Liver (tissue), 9 donors: ENCODE data around the gene PCDHA10. TPM values are rescaled to one million over a fixed set of nuclear protein-coding genes. Genes with fewer than 3 reads are reported as not detected.
"Not testable (repeated sequence)": the region's sequence is repeated elsewhere in the genome, so short reads cannot be mapped to it uniquely, and the experiment has no call there.

Source experiments
- DNase-seq: peaks from one replicate; pipeline ENCODE4 v3.0.0-alpha.2; 2017; ENCODE audit warnings: low spot score
- H3K27ac ChIP-seq, 2 donors: one replicate each; pipeline ENCODE4 v1.7.0; 2013; ENCODE audit warnings: inconsistent platforms in 2 of 2, low read length in 2 of 2, control low read depth in 1 of 2, low read depth in 1 of 2, mild to moderate bottlenecking in 1 of 2
- H3K27me3 ChIP-seq, 4 donors: one replicate each; pipeline versions ENCODE4 v1.6.1 to v1.7.0; 2013; ENCODE audit warnings: low read length in 3 of 4, inconsistent platforms in 1 of 4, mild to moderate bottlenecking in 1 of 4, moderate library complexity in 1 of 4; ENCODE audit not compliant: control insufficient read depth in 4 of 4, insufficient read depth in 4 of 4
- H3K36me3 ChIP-seq, 4 donors: one replicate each; pipeline versions ENCODE4 v1.6.1 to v1.7.0; 2013; ENCODE audit warnings: low read length in 3 of 4, mild to moderate bottlenecking in 3 of 4, low read depth in 1 of 4, moderate library complexity in 1 of 4; ENCODE audit not compliant: control insufficient read depth in 4 of 4, insufficient read depth in 3 of 4
- H3K4me1 ChIP-seq, 4 donors: one replicate each; pipeline versions ENCODE4 v1.6.1 to v1.7.0; 2013; ENCODE audit warnings: low read length in 3 of 4, mild to moderate bottlenecking in 3 of 4, moderate library complexity in 1 of 4; ENCODE audit not compliant: control insufficient read depth in 4 of 4, insufficient read depth in 4 of 4
- H3K4me3 ChIP-seq, 3 donors: one replicate each; pipeline versions ENCODE4 v1.6.1 to v1.7.0; 2013; ENCODE audit warnings: low read length in 3 of 3, control low read depth in 1 of 3, low read depth in 1 of 3, mild to moderate bottlenecking in 1 of 3
- H3K9ac ChIP-seq, 2 donors: one replicate each; pipeline ENCODE4 v1.7.0; 2013; ENCODE audit warnings: low read length in 2 of 2, mild to moderate bottlenecking in 2 of 2, moderate library complexity in 2 of 2, control low read depth in 1 of 2, low read depth in 1 of 2
- H3K9me3 ChIP-seq, 4 donors: one replicate each; pipeline versions ENCODE4 v1.6.1 to v1.7.0; 2013; ENCODE audit warnings: low read length in 3 of 4; ENCODE audit not compliant: control insufficient read depth in 4 of 4
- EGR1 ChIP-seq, 2 donors: IDR thresholded peaks; 2 replicates each; pipeline ENCODE4 v1.6.1; 2016 to 2018; ENCODE audit warnings: antibody characterized with exemption in 2 of 2, low read depth in 2 of 2
- NR2F2 ChIP-seq: IDR thresholded peaks from 2 replicates; pipeline ENCODE4 v1.6.1; 2016; ENCODE audit warnings: antibody characterized with exemption
- SP1 ChIP-seq: IDR thresholded peaks from 2 replicates; pipeline ENCODE4 v1.6.1; 2018; ENCODE audit warnings: antibody characterized with exemption, mild to moderate bottlenecking
- WGBS: extraction: QIAGEN DNeasy Blood & Tissue Kit; methylation state at CpG from one replicate; pipeline ENCODE4 v1.1.7; 2013; 5-methylcytosine and 5-hydroxymethylcytosine counted together
- polyA plus RNA-seq, 2 donors: library from polyadenylated mRNA; stranded (reverse) in 1 of 2; unstranded in 1 of 2; fragments of 200-250 nt in 1 of 2; fragments of >200 nt in 1 of 2; fragmentation: Nextera tagmentation in 1 of 2; extraction: Ambion mirVana in 1 of 2; gene quantifications; one replicate each; pipeline versions ENCODE4 v1.2.1 to v1.2.3, GENCODE V29; 2013 to 2015
- total RNA-seq, 2 donors: library from RNA; depleted of rRNA; stranded (reverse); fragments of >200 nt; gene quantifications; one replicate each; pipeline ENCODE4 v1.2.3, GENCODE V29; 2014
- TF ChIP-seq, protein P1 (sequence below): IDR thresholded peaks from 2 replicates; pipeline ENCODE4 v1.6.1; 2016; ENCODE audit warnings: antibody characterized with exemption, mild to moderate bottlenecking
- donor health status: healthy.
- donor health status: healthy.
- donor health status: healthy.
- donor health status: healthy.
- donor health status: healthy.

The PCDHA10 gene
- total and polyA plus RNA-seq, 4 donors = under 0.01 to 0.01 TPM; not detected in 2

DNA sequence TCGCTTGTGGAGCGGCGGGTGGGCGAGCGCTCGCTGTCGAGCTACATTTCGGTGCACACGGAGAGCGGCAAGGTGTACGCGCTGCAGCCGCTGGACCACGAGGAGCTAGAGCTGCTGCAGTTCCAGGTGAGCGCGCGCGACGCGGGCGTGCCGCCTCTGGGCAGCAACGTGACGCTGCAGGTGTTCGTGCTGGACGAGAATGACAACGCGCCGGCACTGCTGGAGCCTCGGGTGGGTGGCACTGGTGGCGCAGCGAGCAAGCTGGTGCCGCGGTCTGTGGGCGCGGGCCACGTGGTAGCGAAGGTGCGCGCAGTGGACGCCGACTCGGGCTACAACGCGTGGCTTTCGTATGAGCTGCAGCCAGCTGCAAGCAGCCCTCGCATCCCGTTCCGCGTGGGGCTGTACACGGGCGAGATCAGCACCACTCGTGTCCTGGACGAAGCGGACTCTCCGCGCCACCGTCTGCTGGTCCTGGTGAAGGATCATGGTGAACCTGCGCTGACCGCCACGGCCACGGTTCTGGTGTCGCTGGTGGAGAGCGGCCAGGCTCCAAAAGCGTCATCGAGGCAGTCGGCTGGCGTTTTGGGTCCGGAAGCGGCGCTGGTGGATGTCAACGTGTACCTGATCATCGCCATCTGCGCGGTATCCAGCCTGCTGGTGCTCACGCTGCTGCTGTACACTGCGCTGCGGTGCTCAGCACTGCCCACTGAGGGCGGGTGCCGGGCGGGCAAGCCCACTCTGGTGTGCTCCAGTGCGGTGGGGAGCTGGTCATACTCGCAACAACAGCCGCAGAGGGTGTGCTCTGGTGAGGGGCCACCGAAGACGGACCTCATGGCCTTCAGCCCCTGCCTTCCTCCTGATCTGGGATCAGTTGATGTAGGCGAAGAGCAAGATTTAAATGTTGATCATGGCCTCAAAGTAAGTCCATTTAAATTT is 12.6 kb upstream of the PCDHA10 start (continued):
- TF ChIP-seq, protein P1, sequence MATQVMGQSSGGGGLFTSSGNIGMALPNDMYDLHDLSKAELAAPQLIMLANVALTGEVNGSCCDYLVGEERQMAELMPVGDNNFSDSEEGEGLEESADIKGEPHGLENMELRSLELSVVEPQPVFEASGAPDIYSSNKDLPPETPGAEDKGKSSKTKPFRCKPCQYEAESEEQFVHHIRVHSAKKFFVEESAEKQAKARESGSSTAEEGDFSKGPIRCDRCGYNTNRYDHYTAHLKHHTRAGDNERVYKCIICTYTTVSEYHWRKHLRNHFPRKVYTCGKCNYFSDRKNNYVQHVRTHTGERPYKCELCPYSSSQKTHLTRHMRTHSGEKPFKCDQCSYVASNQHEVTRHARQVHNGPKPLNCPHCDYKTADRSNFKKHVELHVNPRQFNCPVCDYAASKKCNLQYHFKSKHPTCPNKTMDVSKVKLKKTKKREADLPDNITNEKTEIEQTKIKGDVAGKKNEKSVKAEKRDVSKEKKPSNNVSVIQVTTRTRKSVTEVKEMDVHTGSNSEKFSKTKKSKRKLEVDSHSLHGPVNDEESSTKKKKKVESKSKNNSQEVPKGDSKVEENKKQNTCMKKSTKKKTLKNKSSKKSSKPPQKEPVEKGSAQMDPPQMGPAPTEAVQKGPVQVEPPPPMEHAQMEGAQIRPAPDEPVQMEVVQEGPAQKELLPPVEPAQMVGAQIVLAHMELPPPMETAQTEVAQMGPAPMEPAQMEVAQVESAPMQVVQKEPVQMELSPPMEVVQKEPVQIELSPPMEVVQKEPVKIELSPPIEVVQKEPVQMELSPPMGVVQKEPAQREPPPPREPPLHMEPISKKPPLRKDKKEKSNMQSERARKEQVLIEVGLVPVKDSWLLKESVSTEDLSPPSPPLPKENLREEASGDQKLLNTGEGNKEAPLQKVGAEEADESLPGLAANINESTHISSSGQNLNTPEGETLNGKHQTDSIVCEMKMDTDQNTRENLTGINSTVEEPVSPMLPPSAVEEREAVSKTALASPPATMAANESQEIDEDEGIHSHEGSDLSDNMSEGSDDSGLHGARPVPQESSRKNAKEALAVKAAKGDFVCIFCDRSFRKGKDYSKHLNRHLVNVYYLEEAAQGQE = no peak
- TF ChIP-seq SP1 = no peak
- TF ChIP-seq NR2F2 = no peak
- TF ChIP-seq EGR1 (IDR thresholded peaks at IDR 0.05; ENCODE audit: low read depth in 2 of 2) = no peak

DNA sequence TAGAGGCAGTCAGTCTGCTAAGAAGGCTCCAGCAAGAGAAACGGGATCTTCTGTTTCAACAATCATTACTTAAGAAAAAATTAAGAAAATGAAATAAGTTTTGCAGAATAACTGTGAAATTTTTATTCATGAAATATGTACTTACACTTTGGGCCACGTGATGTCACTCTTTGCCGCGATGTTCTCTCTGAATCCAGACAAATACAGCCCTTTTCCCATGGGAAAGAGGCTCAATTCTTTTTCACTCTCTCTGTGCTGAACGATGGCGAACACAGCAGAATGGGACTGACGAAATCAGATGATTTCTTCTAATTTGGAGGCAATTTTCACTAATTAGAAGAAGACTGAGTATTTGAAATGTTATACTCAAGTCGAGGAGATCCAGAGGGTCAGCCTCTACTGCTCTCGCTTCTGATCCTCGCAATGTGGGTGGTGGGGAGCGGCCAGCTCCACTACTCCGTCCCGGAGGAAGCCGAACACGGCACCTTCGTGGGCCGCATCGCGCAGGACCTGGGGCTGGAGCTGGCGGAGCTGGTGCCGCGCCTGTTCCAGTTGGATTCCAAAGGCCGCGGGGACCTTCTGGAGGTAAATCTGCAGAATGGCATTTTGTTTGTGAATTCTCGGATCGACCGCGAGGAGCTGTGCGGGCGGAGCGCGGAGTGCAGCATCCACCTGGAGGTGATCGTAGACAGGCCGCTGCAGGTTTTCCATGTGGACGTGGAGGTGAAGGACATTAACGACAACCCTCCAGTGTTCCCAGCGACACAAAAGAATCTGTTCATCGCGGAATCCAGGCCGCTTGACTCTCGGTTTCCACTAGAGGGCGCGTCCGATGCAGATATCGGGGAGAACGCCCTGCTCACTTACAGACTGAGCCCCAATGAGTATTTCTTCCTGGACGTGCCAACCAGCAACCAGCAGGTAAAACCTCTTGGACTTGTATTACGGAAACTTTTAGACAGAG is 7.3 kb upstream of the PCDHA10 start, which contains the start of gene PCDHA9:
Gene PCDHA9 (plus strand): TSS at position 244 of the 964 bp plus-strand sequence. CDS start 114 bp downstream, at position 358.
- not testable (repeated sequence) for DNase-seq, H3K27me3 ChIP-seq, H3K9ac ChIP-seq, H3K4me1 ChIP-seq, H3K36me3 ChIP-seq, H3K4me3 ChIP-seq, H3K27ac ChIP-seq
- 22% methylated on average over 46 of the region's 48 CpGs for WGBS
- H3K9me3 ChIP-seq = peaks cover 6 to 20% (median 12%) of the 10 kb centered on the region in 4 donors

GRCh38 chr5:140849831-140850634 is 5.7 kb upstream of the PCDHA10 start:
- DNase-seq, H3K4me1 ChIP-seq: not testable (repeated sequence)
- WGBS = 40% methylated on average over 101 of the region's 101 CpGs

More at GRCh38 chr5:140849831-140850634, 5.7 kb upstream of the PCDHA10 start:
- H3K9ac ChIP-seq, H3K27ac ChIP-seq, H3K27me3 ChIP-seq, H3K36me3 ChIP-seq, H3K4me3 ChIP-seq: not testable (repeated sequence)
- H3K9me3 ChIP-seq = peaks cover 6 to 20% (median 11%) of the 10 kb centered on the region in 4 donors
